Measurements from ENCODE around the gene INPP5J.
"Not testable (repeated sequence)": the region's sequence is repeated elsewhere in the genome, so short reads cannot be mapped to it uniquely, and the experiment has no call there.

INPP5J gene, protein sequence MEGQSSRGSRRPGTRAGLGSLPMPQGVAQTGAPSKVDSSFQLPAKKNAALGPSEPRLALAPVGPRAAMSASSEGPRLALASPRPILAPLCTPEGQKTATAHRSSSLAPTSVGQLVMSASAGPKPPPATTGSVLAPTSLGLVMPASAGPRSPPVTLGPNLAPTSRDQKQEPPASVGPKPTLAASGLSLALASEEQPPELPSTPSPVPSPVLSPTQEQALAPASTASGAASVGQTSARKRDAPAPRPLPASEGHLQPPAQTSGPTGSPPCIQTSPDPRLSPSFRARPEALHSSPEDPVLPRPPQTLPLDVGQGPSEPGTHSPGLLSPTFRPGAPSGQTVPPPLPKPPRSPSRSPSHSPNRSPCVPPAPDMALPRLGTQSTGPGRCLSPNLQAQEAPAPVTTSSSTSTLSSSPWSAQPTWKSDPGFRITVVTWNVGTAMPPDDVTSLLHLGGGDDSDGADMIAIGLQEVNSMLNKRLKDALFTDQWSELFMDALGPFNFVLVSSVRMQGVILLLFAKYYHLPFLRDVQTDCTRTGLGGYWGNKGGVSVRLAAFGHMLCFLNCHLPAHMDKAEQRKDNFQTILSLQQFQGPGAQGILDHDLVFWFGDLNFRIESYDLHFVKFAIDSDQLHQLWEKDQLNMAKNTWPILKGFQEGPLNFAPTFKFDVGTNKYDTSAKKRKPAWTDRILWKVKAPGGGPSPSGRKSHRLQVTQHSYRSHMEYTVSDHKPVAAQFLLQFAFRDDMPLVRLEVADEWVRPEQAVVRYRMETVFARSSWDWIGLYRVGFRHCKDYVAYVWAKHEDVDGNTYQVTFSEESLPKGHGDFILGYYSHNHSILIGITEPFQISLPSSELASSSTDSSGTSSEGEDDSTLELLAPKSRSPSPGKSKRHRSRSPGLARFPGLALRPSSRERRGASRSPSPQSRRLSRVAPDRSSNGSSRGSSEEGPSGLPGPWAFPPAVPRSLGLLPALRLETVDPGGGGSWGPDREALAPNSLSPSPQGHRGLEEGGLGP

DNA sequence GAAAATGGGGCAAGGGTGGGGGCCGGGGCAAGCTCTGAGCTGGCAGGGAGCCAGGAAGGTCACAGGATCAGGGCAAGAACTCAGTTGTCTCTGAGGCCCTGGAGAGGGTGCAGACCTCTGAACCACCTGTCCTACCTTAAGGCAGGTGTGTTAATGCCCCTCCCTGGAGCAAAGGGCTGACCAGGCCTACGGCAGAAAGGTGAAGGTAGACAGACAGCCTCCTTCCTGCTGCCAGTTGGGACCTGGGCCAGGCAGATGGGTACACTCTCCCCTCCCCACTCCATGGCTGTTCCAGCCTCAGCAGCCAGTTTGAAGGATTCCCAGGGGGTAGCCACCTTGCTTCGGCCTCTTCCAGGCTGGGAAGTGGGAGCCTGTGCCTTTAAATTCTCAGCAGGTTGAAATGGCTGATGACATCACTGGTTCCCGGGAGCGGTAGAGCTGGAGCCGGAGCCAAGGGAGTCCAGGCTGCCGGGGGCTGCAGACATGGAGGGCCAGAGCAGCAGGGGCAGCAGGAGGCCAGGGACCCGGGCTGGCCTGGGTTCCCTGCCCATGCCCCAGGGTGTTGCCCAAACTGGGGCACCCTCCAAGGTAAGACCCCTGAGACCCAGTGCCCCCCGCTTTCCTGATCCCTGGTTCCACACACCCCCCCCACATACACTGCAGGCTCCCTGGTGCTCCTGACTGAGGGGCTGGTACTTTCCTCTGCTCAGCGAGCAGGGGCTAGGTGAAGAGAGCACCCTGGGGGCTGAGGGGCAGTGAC is at the start of gene INPP5J:
Gene INPP5J (plus strand): TSS at position 435 of the 760 bp plus-strand sequence. CDS start 49 bp downstream, at position 484.
- ChIA-PET CTCF (interaction anchor here (0.7 kb wide), 1 partner anchor 15 kb away, joined by 4 read pairs; the partner anchor contains the start of gene SELENOM), POLR2A (interaction anchor here (0.7 to 1.8 kb wide), 4 partner anchors 13 to 37 kb away, joined by 3 to 13 read pairs (median 4); partner anchors contain the start of genes RNF185 and SELENOM)
- DNase-seq (ENCODE audit: extremely low spot score): peak; percentile 88
- TF ChIP-seq FOXM1 (IDR thresholded peaks at IDR 0.05; ENCODE audit: borderline replicate concordance) (no peak), HDGF (IDR thresholded peaks at IDR 0.05; ENCODE audit: borderline replicate concordance) (no peak), FOXK2 (IDR thresholded peaks at IDR 0.05) (no peak), SP1 (IDR thresholded peaks at IDR 0.05) (no peak), PKNOX1 (IDR thresholded peaks at IDR 0.05) (no peak), ZNF384 (IDR thresholded peaks at IDR 0.05) (no peak), CTBP1 (IDR thresholded peaks at IDR 0.05; ENCODE audit: borderline replicate concordance) (no peak), BHLHE40 (IDR thresholded peaks at IDR 0.05; ENCODE audit: borderline replicate concordance) (no peak), FOXA1 (IDR thresholded peaks at IDR 0.05) (no peak), LEF1 (IDR thresholded peaks at IDR 0.05; ENCODE audit: borderline replicate concordance) (no peak), L3MBTL2 (conservative IDR thresholded peaks at IDR 0.05) (no peak), NFRKB (IDR thresholded peaks at IDR 0.05) (no peak)

GRCh38 chr22:31073125-31073524 is 49.6 kb upstream of the INPP5J start:
- POLR2A ChIA-PET; CTCF ChIA-PET; DNase-seq (ENCODE audit: extremely low spot score): not testable (repeated sequence)

- DNase-seq (ENCODE audit: extremely low spot score); CTCF ChIA-PET: not testable (repeated sequence)
- POLR2A ChIA-PET: interaction anchor here (1.1 kb wide), 1 partner anchor 104 kb away, joined by 4 read pairs; no protein-coding TSS in a partner anchor
Observed at GRCh38 chr22:31073545-31074145, 49.1 kb upstream of the INPP5J start.

GRCh38 chr22:31075961-31076360 is 46.8 kb upstream of the INPP5J start:
- no peak for DNase-seq (ENCODE audit: extremely low spot score)
- TF ChIP-seq ARNT (IDR thresholded peaks at IDR 0.05) (no peak), NFRKB (IDR thresholded peaks at IDR 0.05) (no peak), LEF1 (IDR thresholded peaks at IDR 0.05; ENCODE audit: borderline replicate concordance) (no peak), PKNOX1 (IDR thresholded peaks at IDR 0.05) (no peak), FOXA1 (IDR thresholded peaks at IDR 0.05) (no peak), BHLHE40 (IDR thresholded peaks at IDR 0.05; ENCODE audit: borderline replicate concordance) (no peak), SUZ12 (IDR thresholded peaks at IDR 0.05) (no peak), ELF4 (IDR thresholded peaks at IDR 0.05) (no peak), TARDBP (IDR thresholded peaks at IDR 0.05) (no peak), FOXM1 (IDR thresholded peaks at IDR 0.05; ENCODE audit: borderline replicate concordance) (no peak)
- ChIA-PET CTCF (no interaction called here), POLR2A (no interaction called here)

DNA sequence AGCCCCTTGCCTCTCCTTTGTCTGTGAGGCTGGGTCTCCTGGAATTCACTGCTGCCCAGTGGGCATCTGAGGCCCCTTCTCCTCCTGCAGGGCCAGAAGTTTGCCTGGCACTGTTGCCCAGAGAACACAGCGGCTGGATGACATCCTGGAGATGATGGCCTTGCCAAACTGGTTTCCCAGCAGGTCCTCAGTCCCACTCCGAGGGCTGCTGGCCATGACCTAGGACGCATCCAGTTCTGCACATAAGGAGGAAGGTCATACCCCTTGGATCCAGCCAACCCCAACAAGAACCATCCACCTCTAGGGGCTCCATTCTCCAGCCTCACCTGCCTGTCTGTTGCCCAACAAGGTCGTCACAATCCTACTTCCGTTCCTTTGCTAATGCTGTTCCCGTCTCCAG is 45.1 kb upstream of the INPP5J start:
- POLR2A ChIA-PET: no interaction called here

GRCh38 chr22:31078389-31078788 is 44.4 kb upstream of the INPP5J start:
- DNase-seq (ENCODE audit: extremely low spot score); POLR2A ChIA-PET; CTCF ChIA-PET: not testable (repeated sequence)

More for the DNA sequence above, 45.1 kb upstream of the INPP5J start:
- DNase-seq (ENCODE audit: extremely low spot score): no peak
- CTCF ChIA-PET: no interaction called here
- TF ChIP-seq SUZ12 (IDR thresholded peaks at IDR 0.05) (no peak), FOXA1 (IDR thresholded peaks at IDR 0.05) (no peak), ELF4 (IDR thresholded peaks at IDR 0.05) (no peak), HDGF (IDR thresholded peaks at IDR 0.05; ENCODE audit: borderline replicate concordance) (no peak), FOXK2 (IDR thresholded peaks at IDR 0.05) (no peak), TARDBP (IDR thresholded peaks at IDR 0.05) (no peak), L3MBTL2 (conservative IDR thresholded peaks at IDR 0.05) (no peak), PKNOX1 (IDR thresholded peaks at IDR 0.05) (no peak), SP1 (IDR thresholded peaks at IDR 0.05) (no peak), NFRKB (IDR thresholded peaks at IDR 0.05) (no peak), FOXM1 (IDR thresholded peaks at IDR 0.05; ENCODE audit: borderline replicate concordance) (no peak), ZNF384 (IDR thresholded peaks at IDR 0.05) (no peak), LEF1 (IDR thresholded peaks at IDR 0.05; ENCODE audit: borderline replicate concordance) (no peak)

Data from HEK293T (cell line).